Measurements from ENCODE around the gene DIP2C.

The DIP2C gene

GRCh38 chr10:628386-629045, 61.0 kb downstream of the DIP2C start:
- H3K79me2 ChIP-seq (ENCODE audit: insufficient read depth, low read length): no peaks in the 10 kb centered on the region
- H2AFZ ChIP-seq (ENCODE audit: low read length): no peak overlapping the region
- no peaks in the 10 kb centered on the region for H4K20me1 ChIP-seq (ENCODE audit: insufficient read depth, low read length, poor library complexity, severe bottlenecking)
- no peak for TF ChIP-seq CTCF (conservative IDR thresholded peaks at IDR 0.05; ENCODE audit: low read length)
- TF ChIP-seq EZH2phosphoT487 (IDR thresholded peaks at IDR 0.05; ENCODE audit: borderline replicate concordance): no peak
- H3K4me3 ChIP-seq (ENCODE audit: low read length, poor library complexity, severe bottlenecking): no peak overlapping the region
- no peaks in the 10 kb centered on the region for H3K36me3 ChIP-seq (ENCODE audit: insufficient read depth, low read length)
- no peaks in the 10 kb centered on the region for H3K27me3 ChIP-seq (ENCODE audit: insufficient read depth, low read length, poor library complexity, severe bottlenecking)
- no peaks in the 10 kb centered on the region for H3F3A ChIP-seq (ENCODE audit: low read depth)
- no peak overlapping the region for H3K4me2 ChIP-seq (ENCODE audit: low read depth, low read length, poor library complexity, severe bottlenecking)
- H3K9me3 ChIP-seq (ENCODE audit: insufficient read depth, low read depth, low read length): no peaks in the 10 kb centered on the region
- H3K4me1 ChIP-seq (ENCODE audit: insufficient read depth, low read length, poor library complexity, severe bottlenecking): peaks cover 13% of the 10 kb centered on the region
- H3K9ac ChIP-seq (ENCODE audit: low read depth, low read length, poor library complexity, severe bottlenecking): no peak overlapping the region
- H3K9me2 ChIP-seq (replicated peaks; ENCODE audit: low read depth, low read length): no peaks in the 10 kb centered on the region

GRCh38 chr10:627032-627992, 62.2 kb downstream of the DIP2C start:
- Histone ChIP-seq H2AFZ (ENCODE audit: low read length) (no peak overlapping the region), H3K9ac (ENCODE audit: low read depth, low read length, poor library complexity, severe bottlenecking) (no peak overlapping the region), H3K36me3 (ENCODE audit: insufficient read depth, low read length) (no peaks in the 10 kb centered on the region), H3K27me3 (ENCODE audit: insufficient read depth, low read length, poor library complexity, severe bottlenecking) (no peaks in the 10 kb centered on the region), H3K9me2 (replicated peaks; ENCODE audit: low read depth, low read length) (no peaks in the 10 kb centered on the region), H3K9me3 (ENCODE audit: insufficient read depth, low read depth, low read length) (no peaks in the 10 kb centered on the region), H3K79me2 (ENCODE audit: insufficient read depth, low read length) (no peaks in the 10 kb centered on the region), H3K4me3 (ENCODE audit: low read length, poor library complexity, severe bottlenecking) (no peak overlapping the region), H3K4me2 (ENCODE audit: low read depth, low read length, poor library complexity, severe bottlenecking) (no peak overlapping the region), H3K4me1 (ENCODE audit: insufficient read depth, low read length, poor library complexity, severe bottlenecking) (peaks cover 13% of the 10 kb centered on the region), H3F3A (ENCODE audit: low read depth) (no peaks in the 10 kb centered on the region), H4K20me1 (ENCODE audit: insufficient read depth, low read length, poor library complexity, severe bottlenecking) (no peaks in the 10 kb centered on the region)
- no peak for TF ChIP-seq CTCF (conservative IDR thresholded peaks at IDR 0.05; ENCODE audit: low read length)
- no peak for TF ChIP-seq EZH2phosphoT487 (IDR thresholded peaks at IDR 0.05; ENCODE audit: borderline replicate concordance)

GRCh38 chr10:625751-626711, 63.4 kb downstream of the DIP2C start:
- Histone ChIP-seq H3K9ac (ENCODE audit: low read depth, low read length, poor library complexity, severe bottlenecking) (no peak overlapping the region), H3K4me3 (ENCODE audit: low read length, poor library complexity, severe bottlenecking) (no peak overlapping the region)

More at GRCh38 chr10:625751-626711, 63.4 kb downstream of the DIP2C start:
- no peaks in the 10 kb centered on the region for H3K36me3 ChIP-seq (ENCODE audit: insufficient read depth, low read length)
- H3K79me2 ChIP-seq (ENCODE audit: insufficient read depth, low read length): no peaks in the 10 kb centered on the region
- no peak overlapping the region for H2AFZ ChIP-seq (ENCODE audit: low read length)
- H4K20me1 ChIP-seq (ENCODE audit: insufficient read depth, low read length, poor library complexity, severe bottlenecking): no peaks in the 10 kb centered on the region
- no peak overlapping the region for H3K4me2 ChIP-seq (ENCODE audit: low read depth, low read length, poor library complexity, severe bottlenecking)
- no peak for TF ChIP-seq CTCF (conservative IDR thresholded peaks at IDR 0.05; ENCODE audit: low read length)
- no peak for TF ChIP-seq EZH2phosphoT487 (IDR thresholded peaks at IDR 0.05; ENCODE audit: borderline replicate concordance)
- H3K9me3 ChIP-seq (ENCODE audit: insufficient read depth, low read depth, low read length): no peaks in the 10 kb centered on the region
- no peaks in the 10 kb centered on the region for H3K27me3 ChIP-seq (ENCODE audit: insufficient read depth, low read length, poor library complexity, severe bottlenecking)
- H3F3A ChIP-seq (ENCODE audit: low read depth): no peaks in the 10 kb centered on the region
- H3K4me1 ChIP-seq (ENCODE audit: insufficient read depth, low read length, poor library complexity, severe bottlenecking): peaks cover 13% of the 10 kb centered on the region
- no peaks in the 10 kb centered on the region for H3K9me2 ChIP-seq (replicated peaks; ENCODE audit: low read depth, low read length)

Data from Loucy (cell line).